ENCODE results near the gene ZNF575. TPM values are rescaled to one million over a fixed set of nuclear protein-coding genes. Genes with fewer than 3 reads are reported as not detected.

ZNF575 gene
- total and polyA plus RNA-seq, 4 experiments from 2014 or later: 2.1 to 11.8 (median 7.3) TPM

DNA sequence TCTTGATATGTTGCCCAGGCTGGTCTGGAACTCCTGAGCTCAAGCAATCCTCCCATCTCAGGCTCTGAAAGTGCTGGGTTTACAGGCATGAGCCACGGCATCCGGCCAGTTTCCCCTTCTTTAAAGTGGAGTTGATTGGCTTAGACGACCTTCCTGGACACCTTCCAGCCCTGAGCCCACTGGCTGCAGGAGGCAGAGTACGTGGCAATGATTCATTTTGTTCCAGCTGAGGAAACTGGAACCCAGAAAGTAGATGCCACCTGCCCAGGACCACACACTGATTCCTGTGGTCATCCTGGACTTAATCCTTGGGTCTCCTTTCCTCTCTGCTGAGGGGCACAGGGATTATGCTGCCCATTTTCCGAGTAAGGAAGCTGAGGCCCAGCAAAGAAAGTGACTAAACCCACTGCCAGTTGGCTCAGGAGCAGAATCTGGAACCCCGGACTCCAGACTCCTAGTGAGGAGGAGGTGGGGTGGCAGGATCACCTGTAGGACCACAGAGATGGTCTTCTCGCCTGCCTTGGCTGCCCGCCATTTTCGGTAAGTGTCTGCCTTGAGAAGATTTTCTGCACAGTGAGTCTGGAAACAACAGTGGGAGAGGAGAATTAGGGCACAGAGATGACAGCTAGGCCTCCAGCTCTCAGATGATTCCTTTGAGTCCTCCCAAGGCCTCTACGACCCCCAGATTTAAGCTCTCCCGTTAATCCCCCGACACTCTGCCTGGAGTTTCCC lies 41.6 kb downstream of the ZNF575 start:
- Mint-ChIP-seq H3K9me3 (no peaks in the 10 kb centered on the region), H3K36me3 (peaks cover 10 to 22% of the 10 kb centered on the region in 2 donors), H3K4me1 (peaks cover 19 to 74% (median 40%) of the 10 kb centered on the region in 4 donors), H3K27ac (peak overlapping the region; percentile 98 to 99 (median 99)), H3K4me3 (peak overlapping the region; percentile 93 to 99 (median 96)), H3K27me3 (peaks cover 0 to 2% of the 10 kb centered on the region in 2 donors)
- POLR2A ChIA-PET (ENCODE audit: partially characterized antibody): interaction anchor here (0.7 to 4.1 kb wide), 11 partner anchors 10 to 180 kb away, joined by 3 to 49 read pairs (median 7); partner anchors contain the start of genes ETHE1, IRGQ, SMG9 and ZNF575
- no peaks in the 10 kb centered on the region for H3K27me3 ChIP-seq (ENCODE audit: insufficient read depth, low read length)
- H3K36me3 ChIP-seq (ENCODE audit: insufficient read depth, low read length): no peaks in the 10 kb centered on the region
- H3K9me3 ChIP-seq (ENCODE audit: control insufficient read depth in 1 of 2, low read length in 2 of 2): no peaks in the 10 kb centered on the region
- peak overlapping the region; percentile 99 for H3K27ac ChIP-seq (ENCODE audit: low read depth, low read length)
- intact Hi-C loops (cut with micrococcal nuclease): loop anchor here (1.0 to 5.0 kb wide), 5 partner anchors 12 to 70 kb away; partner anchors contain the start of genes IRGQ, PHLDB3, ZNF428 and ZNF575
- DNase-seq: peak in 1 of 5 donors; percentile 6
- H3K4me3 ChIP-seq (ENCODE audit: low read length in 2 of 2): peak overlapping the region; percentile 79 to 100
- CTCF ChIA-PET (ENCODE audit: partially characterized antibody): interaction anchor here (0.7 to 3.3 kb wide), 12 partner anchors 10 to 142 kb away, joined by 3 to 48 read pairs (median 5); partner anchors contain the start of genes IRGQ, ZNF575 and ZNF576
- peaks cover 23% of the 10 kb centered on the region for H3K4me1 ChIP-seq (ENCODE audit: insufficient read depth, low read length)

DNA sequence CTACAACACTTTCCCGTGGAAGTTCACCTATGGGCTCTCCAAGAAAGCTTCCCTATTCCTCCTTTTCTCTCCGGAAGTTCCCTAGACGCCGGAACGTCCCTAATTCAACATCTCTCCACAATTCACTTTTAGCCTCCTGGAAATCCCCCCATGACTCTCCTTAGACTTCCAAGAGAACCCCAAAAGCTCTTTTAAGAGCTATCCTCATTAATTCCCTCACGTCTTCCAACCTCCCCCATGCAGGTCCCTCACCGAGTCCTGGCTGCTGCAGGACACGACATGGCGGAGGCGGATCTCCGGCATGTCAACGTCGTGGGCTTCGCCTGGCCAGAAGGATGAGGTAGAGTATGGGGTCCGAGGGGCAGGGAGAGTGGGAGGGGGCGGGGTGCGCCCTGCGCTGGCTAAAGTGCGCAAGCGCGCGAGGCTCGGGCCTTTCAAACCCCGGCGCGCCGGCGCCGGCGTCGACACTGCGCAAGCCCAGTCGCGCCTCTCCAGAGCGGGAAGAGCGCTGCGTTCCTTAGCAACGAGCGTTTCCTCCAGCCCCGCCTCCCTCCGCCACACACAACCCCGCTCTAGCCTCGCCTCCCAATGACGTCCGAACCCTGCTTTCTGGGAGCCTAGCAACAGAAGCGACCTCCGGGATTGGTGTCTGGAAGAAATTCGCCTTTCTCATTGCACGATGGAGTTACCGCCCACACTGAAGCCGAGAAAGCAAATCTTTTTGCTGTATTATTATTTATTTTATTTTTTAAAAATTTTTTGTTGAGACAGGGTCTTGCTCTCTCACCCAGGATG lies 42.4 kb downstream of the ZNF575 start, which contains the start of the genes PINLYP and XRCC1:
Gene PINLYP (plus strand): TSS at position 646 of the 795 bp plus-strand sequence. CDS start 1,391 bp downstream, outside the sequence.
Gene XRCC1 (minus strand): TSS at position 372 of the 795 bp plus-strand sequence. CDS start 69 bp downstream, at position 303.
- H3K4me1 Mint-ChIP-seq: peaks cover 15 to 74% (median 38%) of the 10 kb centered on the region in 4 donors
- Histone ChIP-seq H3K4me1 (ENCODE audit: insufficient read depth, low read length) (peaks cover 23% of the 10 kb centered on the region), H3K9me3 (ENCODE audit: control insufficient read depth in 1 of 2, low read length in 2 of 2) (no peaks in the 10 kb centered on the region), H3K36me3 (ENCODE audit: insufficient read depth, low read length) (no peaks in the 10 kb centered on the region), H3K27me3 (ENCODE audit: insufficient read depth, low read length) (no peaks in the 10 kb centered on the region), H3K4me3 (ENCODE audit: low read length in 2 of 2) (peak within 1 kb of the TSS; percentile 79 to 100), H3K27ac (ENCODE audit: low read depth, low read length) (peak within 1 kb of the TSS; percentile 99)
- intact Hi-C loops (cut with micrococcal nuclease): loop anchor here (1.0 to 5.0 kb wide), 5 partner anchors 13 to 71 kb away; partner anchors contain the start of genes IRGQ, PHLDB3, ZNF428 and ZNF575
- peak within 1 kb of the TSS; percentile 93 to 99 (median 96) for H3K4me3 Mint-ChIP-seq
- peak within 1 kb of the TSS; percentile 98 to 99 (median 99) for H3K27ac Mint-ChIP-seq
- H3K9me3 Mint-ChIP-seq: no peaks in the 10 kb centered on the region
- peak; percentile 95 to 99 (median 98) for DNase-seq
- H3K36me3 Mint-ChIP-seq: peaks cover 5 to 18% of the 10 kb centered on the region in 2 donors
- H3K27me3 Mint-ChIP-seq: peaks cover 0 to 2% of the 10 kb centered on the region in 2 donors
- POLR2A ChIA-PET (ENCODE audit: partially characterized antibody): interaction anchor here (0.7 to 4.1 kb wide), 11 partner anchors 10 to 179 kb away, joined by 3 to 49 read pairs (median 7); partner anchors contain the start of genes ETHE1, IRGQ, SMG9 and ZNF575
- CTCF ChIA-PET (ENCODE audit: partially characterized antibody): interaction anchor here (0.7 to 3.3 kb wide), 9 partner anchors 10 to 143 kb away, joined by 3 to 48 read pairs (median 5); partner anchors contain the start of genes IRGQ, ZNF575 and ZNF576

- POLR2A ChIA-PET (ENCODE audit: partially characterized antibody): interaction anchor here (3.3 to 4.1 kb wide), 3 partner anchors 13 to 21 kb away, joined by 25 to 49 read pairs (median 29); partner anchors contain the start of genes IRGQ and ZNF576
- peak overlapping the region in 1 of 2 donors; percentile 58 for H3K4me3 ChIP-seq (ENCODE audit: low read length in 2 of 2)
- H3K36me3 ChIP-seq (ENCODE audit: insufficient read depth, low read length): no peaks in the 10 kb centered on the region
- H3K27me3 ChIP-seq (ENCODE audit: insufficient read depth, low read length): no peaks in the 10 kb centered on the region
- Mint-ChIP-seq H3K9me3 (no peaks in the 10 kb centered on the region), H3K27me3 (peaks cover 0 to 2% of the 10 kb centered on the region in 2 donors), H3K27ac (peak overlapping the region; percentile 68 to 99 (median 98)), H3K36me3 (peaks cover 5 to 18% of the 10 kb centered on the region in 2 donors), H3K4me3 (peak overlapping the region; percentile 61 to 97 (median 96)), H3K4me1 (peaks cover 15 to 65% (median 31%) of the 10 kb centered on the region in 4 donors)
- H3K27ac ChIP-seq (ENCODE audit: low read depth, low read length): peak overlapping the region; percentile 42
- CTCF ChIA-PET (ENCODE audit: partially characterized antibody): interaction anchor here (1.9 to 3.3 kb wide), 3 partner anchors 11 to 20 kb away, joined by 5 to 48 read pairs (median 31); partner anchors contain the start of genes IRGQ and ZNF576
- intact Hi-C loops (cut with micrococcal nuclease): loop anchor here (1.0 to 5.0 kb wide), 5 partner anchors 14 to 72 kb away; partner anchors contain the start of genes IRGQ, PHLDB3, ZNF428 and ZNF575
- no peak for DNase-seq
- peaks cover 23% of the 10 kb centered on the region for H3K4me1 ChIP-seq (ENCODE audit: insufficient read depth, low read length)
- H3K9me3 ChIP-seq (ENCODE audit: control insufficient read depth in 1 of 2, low read length in 2 of 2): no peaks in the 10 kb centered on the region
Measured at GRCh38 chr19:43575955-43576878, 43.2 kb downstream of the ZNF575 start.

DNA sequence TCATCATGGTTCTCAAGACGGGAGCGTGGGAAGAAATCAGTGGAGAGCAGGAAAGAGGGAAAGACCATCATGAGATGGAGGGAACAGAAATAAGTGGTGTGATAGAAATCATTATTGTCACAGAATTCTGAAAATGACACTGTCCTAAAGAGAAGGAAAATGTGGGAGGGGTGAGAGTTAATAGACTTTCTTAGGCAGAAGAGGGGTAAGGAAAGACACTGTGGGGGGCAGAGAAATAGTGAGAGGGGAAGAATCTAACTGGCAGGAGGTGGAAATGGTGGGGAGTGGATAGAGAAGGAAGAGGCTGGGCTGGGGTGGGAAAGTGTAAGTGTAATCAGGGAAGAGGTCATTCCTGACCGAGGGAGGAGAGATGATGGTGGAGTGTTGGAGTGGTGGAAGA lies 45.8 kb downstream of the ZNF575 start:
- Mint-ChIP-seq H3K27me3 (peaks cover 0 to 2% of the 10 kb centered on the region in 2 donors), H3K36me3 (peaks cover 0 to 9% of the 10 kb centered on the region in 2 donors), H3K9me3 (no peaks in the 10 kb centered on the region), H3K27ac (peak overlapping the region in 6 of 7 donors; percentile 17 to 84 (median 75)), H3K4me3 (peak overlapping the region in 4 of 8 donors; percentile 17 to 52 (median 40)), H3K4me1 (peaks cover 10 to 46% (median 19%) of the 10 kb centered on the region in 4 donors)
- Histone ChIP-seq H3K27ac (ENCODE audit: low read depth, low read length) (no peak overlapping the region), H3K36me3 (ENCODE audit: insufficient read depth, low read length) (no peaks in the 10 kb centered on the region), H3K27me3 (ENCODE audit: insufficient read depth, low read length) (no peaks in the 10 kb centered on the region), H3K4me3 (ENCODE audit: low read length in 2 of 2) (no peak overlapping the region), H3K9me3 (ENCODE audit: control insufficient read depth in 1 of 2, low read length in 2 of 2) (no peaks in the 10 kb centered on the region), H3K4me1 (ENCODE audit: insufficient read depth, low read length) (peaks cover 16% of the 10 kb centered on the region)
- ChIA-PET CTCF (ENCODE audit: partially characterized antibody) (interaction anchor here (0.7 to 2.0 kb wide), 3 partner anchors 16 to 49 kb away, joined by 3 to 10 read pairs (median 5); no protein-coding TSS in a partner anchor), POLR2A (ENCODE audit: partially characterized antibody) (no interaction called here)
- no peak for DNase-seq
- intact Hi-C loops (cut with micrococcal nuclease): loop anchor here (5.0 kb wide), 1 partner anchor 46 kb away; the partner anchor contains the start of gene ZNF575

DNA sequence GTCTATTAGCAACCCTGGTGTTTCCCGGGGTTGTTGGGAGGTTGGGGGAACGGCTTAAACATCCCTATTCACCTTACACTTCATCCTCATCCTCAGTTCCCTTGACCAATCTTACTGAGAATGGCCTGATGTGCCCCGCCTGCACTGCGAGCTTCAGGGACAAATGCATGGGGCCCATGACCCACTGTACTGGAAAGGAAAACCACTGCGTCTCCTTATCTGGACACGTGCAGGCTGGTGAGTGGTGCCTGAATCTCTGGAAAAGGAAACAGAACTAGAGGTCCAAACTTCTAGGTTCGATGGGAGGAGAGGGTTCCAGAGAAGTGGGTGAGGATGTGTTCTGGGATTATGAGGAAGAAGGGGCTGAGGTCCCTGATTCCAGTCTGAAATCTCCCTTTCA lies 48.5 kb downstream of the ZNF575 start:
- Mint-ChIP-seq H3K4me3 (peak overlapping the region in 1 of 8 donors; percentile 39), H3K27me3 (peaks cover 0 to 2% of the 10 kb centered on the region in 2 donors), H3K36me3 (peaks cover 0 to 2% of the 10 kb centered on the region in 2 donors), H3K9me3 (no peaks in the 10 kb centered on the region), H3K27ac (peak overlapping the region in 1 of 7 donors; percentile 25), H3K4me1 (peaks cover 4 to 34% (median 14%) of the 10 kb centered on the region in 4 donors)
- H3K4me1 ChIP-seq (ENCODE audit: insufficient read depth, low read length): peaks cover under 1% of the 10 kb centered on the region
- no peaks in the 10 kb centered on the region for H3K36me3 ChIP-seq (ENCODE audit: insufficient read depth, low read length)
- no peak overlapping the region for H3K4me3 ChIP-seq (ENCODE audit: low read length in 2 of 2)
- no peak for DNase-seq
- ChIA-PET POLR2A (ENCODE audit: partially characterized antibody) (no interaction called here), CTCF (ENCODE audit: partially characterized antibody) (interaction anchor here (2.7 kb wide), 1 partner anchor 13 kb away, joined by 8 read pairs; no protein-coding TSS in a partner anchor)
- H3K9me3 ChIP-seq (ENCODE audit: control insufficient read depth in 1 of 2, low read length in 2 of 2): no peaks in the 10 kb centered on the region
- no peak overlapping the region for H3K27ac ChIP-seq (ENCODE audit: low read depth, low read length)
- intact Hi-C loops (cut with micrococcal nuclease): no loop called here
- H3K27me3 ChIP-seq (ENCODE audit: insufficient read depth, low read length): no peaks in the 10 kb centered on the region

All from CD4-positive, alpha-beta memory T cell (primary cell).